GM18505 (cell line): ENCODE data around the gene ST3GAL3.

Experiments used
- ATAC-seq: cut with Tn5 transposase; IDR thresholded peaks from one replicate; pipeline ENCODE4 v1.9.1; 2021; ENCODE audit not compliant: unreplicated experiment
- POLR2A ChIP-seq: IDR thresholded peaks from 4 replicates; pipeline ENCODE4 v1.6.1; 2011; ENCODE audit warnings: borderline replicate concordance; ENCODE audit not compliant: insufficient read depth, insufficient read length; ENCODE audit errors: extremely low read depth

Gene ST3GAL3

DNA sequence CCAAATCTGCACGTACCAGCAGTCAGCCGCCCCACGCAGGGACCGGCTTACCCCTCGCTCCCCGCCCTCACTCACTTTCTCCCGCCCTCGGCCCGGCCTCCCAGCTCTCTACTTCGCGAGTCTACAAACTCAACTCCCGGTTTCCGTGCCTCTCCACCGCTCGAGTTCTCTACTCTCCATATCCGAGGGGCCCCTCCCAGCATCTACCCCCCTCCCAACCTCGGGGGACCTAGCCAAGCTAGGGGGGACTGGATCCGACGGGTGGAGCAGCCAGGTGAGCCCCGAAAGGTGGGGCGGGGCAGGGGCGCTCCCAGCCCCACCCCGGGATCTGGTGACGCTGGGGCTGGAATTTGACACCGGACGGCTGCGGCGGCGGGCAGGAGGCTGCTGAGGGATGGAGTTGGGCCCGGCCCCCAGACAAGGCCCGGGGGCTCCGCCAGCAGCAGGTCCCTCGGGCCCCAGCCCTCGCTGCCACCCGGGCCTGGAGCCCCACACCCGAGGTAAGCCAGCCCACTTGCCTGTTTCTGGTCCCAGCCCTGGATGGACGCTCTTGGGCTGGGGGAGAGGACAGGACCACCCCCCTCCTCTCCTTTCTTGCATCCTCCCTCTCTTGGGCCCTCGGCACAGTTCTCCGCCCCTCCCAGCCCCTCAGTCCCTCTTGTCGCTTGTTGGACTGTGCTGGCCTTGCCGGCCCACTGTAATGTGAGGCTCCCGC lies 226.2 kb downstream of the ST3GAL3 start, which contains the start of gene ARTN:
Gene ARTN, plus strand, starts transcription at position 416 of the 715 bp plus-strand sequence. CDS start 1,856 bp downstream, outside the sequence.
- TF ChIP-seq POLR2A, result no peak
- no peak for ATAC-seq

DNA sequence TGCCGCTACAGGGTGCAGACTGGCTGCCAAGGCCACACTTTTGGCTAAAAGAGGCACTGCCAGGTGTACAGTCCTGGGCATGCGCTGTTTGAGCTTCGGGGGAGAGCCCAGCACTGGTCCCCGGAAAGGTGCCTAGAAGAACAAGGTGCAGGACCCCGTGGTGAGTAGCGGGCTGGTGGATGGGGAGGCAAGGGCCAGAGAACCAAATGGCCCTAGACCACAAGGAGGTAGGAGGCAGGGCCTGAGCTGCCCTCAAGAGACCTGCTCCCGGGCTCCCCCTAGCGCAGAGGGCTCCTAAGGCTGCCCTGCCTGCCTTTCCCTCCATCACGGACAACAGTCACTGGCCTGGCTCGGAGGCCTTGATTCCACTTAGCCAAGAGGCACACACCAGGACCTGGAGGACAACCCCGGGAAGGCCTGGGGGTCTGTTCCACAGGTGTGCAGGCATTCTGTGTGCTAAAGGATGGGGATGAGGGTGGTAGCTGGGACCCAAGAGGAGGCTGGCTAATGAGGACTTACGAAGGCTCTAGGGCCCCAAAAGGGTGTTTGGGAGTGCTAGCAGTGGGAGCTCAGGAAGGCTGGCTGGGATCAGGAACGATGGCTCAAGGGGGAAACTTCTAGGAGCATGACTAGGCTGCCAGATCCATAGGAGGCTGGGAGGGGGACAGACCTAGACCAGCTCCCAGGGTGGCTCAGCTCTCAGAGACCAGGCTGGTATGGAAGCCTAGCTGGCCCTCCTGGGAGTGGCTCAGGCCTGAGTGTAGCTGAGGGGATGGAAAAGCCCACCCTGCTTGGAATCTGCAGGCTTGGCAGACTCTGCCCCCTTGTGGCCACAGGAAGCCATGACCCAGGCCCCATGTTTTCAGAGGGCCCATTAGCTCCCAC lies 227.0 kb downstream of the ST3GAL3 start:
- ATAC-seq, result no peak

DNA sequence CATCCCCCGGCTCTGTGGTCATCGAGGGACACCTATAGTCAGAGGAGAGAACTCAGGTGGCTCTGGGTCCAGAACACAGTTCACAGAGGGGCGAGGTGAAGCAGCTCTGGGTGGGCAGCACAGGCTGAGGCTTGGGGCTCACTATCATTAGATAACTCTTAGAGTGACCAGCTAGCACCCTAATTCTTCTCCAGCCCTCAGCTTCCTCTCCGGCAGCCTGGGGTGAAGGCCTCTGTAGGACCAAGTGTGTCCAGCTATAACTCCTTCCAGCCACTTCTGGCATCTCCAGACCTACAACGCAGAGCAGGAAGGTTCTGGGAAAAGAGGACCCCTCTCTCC lies 227.6 kb downstream of the ST3GAL3 start:
- no peak for ATAC-seq

More for the DNA sequence above, 227.0 kb downstream of the ST3GAL3 start:
- no peak for TF ChIP-seq POLR2A

DNA sequence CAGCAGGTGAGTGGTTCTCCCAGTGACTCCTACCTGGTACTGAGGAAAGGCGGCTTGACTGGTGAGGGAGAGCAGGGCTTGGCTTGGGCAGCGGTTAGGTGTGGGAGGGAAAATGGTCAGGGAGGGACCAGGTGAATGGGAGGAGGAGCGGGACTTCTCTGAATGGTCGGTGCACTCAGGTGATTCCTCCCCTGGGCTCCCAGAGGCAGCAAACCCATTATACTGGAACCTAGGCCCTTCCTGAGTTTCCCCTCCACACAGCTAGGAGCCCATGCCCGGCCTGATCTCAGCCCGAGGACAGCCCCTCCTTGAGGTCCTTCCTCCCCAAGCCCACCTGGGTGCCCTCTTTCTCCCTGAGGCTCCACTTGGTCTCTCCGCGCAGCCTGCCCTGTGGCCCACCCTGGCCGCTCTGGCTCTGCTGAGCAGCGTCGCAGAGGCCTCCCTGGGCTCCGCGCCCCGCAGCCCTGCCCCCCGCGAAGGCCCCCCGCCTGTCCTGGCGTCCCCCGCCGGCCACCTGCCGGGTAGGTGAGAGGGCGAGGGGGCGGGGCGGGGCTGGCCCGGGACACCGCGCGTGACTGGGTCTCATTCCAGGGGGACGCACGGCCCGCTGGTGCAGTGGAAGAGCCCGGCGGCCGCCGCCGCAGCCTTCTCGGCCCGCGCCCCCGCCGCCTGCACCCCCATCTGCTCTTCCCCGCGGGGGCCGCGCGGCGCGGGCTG lies 228.5 kb downstream of the ST3GAL3 start:
- no peak for TF ChIP-seq POLR2A
- no peak for ATAC-seq

More for the DNA sequence above, 227.6 kb downstream of the ST3GAL3 start:
- no peak for TF ChIP-seq POLR2A

DNA sequence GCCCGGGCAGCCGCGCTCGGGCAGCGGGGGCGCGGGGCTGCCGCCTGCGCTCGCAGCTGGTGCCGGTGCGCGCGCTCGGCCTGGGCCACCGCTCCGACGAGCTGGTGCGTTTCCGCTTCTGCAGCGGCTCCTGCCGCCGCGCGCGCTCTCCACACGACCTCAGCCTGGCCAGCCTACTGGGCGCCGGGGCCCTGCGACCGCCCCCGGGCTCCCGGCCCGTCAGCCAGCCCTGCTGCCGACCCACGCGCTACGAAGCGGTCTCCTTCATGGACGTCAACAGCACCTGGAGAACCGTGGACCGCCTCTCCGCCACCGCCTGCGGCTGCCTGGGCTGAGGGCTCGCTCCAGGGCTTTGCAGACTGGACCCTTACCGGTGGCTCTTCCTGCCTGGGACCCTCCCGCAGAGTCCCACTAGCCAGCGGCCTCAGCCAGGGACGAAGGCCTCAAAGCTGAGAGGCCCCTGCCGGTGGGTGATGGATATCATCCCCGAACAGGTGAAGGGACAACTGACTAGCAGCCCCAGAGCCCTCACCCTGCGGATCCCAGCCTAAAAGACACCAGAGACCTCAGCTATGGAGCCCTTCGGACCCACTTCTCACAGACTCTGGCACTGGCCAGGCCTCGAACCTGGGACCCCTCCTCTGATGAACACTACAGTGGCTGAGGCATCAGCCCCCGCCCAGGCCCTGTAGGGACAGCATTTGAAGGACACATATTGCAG lies 229.3 kb downstream of the ST3GAL3 start:
- TF ChIP-seq POLR2A, result no peak
- ATAC-seq, result no peak

DNA sequence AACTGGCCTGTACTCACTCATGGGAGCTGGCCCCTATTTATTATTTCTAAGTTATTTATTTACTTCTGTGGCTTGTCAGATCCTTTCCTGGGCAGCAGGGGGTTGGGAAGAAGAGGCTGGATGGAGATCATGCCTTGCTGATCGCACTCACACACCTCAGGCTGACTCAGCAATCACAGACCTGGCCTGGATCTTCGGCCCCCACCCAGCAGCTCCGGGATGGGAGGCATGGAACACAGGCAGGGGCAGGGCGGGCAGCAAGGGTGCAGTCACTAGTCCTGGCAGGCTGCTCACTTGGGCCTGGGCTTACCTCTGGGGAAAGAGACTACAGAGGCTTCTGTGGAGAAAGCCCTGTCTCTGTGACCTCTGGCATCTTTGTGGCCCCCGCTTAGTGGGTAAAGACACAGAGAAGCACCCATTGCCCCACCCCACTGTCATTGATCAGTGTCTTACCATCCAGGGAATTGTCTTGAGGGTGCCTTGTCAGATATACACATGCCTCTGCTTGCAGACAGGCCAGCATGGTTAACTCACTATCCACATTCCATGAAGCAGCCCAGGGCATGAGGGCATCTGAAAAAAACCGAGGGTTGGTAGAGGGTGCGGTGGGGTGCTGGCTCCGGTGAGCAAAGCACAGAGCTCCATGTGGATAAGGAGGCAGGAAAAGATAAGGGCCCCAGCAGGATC lies 230.0 kb downstream of the ST3GAL3 start:
- no peak for ATAC-seq
- no peak for TF ChIP-seq POLR2A

DNA sequence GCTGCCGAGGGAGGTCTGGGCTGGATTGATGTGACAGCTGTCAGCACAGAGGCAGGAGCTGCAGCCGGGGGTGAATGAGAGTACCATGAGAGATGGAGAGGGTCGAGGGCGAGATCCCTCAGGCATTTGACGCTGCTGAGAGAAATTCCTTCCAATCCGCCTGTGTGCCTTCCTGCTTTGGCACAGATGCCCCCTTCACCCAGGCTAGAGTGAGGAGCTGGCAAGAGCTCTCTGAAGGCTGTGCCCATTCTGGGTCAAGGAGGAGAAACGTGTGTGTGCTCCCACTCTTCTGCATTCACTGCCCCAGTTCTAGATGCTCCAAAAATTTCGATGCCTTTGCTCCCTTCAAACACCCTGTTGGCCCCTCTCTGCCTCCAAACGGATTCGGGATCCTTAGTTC lies 231.0 kb downstream of the ST3GAL3 start:
- ATAC-seq, result no peak
- no peak for TF ChIP-seq POLR2A

DNA sequence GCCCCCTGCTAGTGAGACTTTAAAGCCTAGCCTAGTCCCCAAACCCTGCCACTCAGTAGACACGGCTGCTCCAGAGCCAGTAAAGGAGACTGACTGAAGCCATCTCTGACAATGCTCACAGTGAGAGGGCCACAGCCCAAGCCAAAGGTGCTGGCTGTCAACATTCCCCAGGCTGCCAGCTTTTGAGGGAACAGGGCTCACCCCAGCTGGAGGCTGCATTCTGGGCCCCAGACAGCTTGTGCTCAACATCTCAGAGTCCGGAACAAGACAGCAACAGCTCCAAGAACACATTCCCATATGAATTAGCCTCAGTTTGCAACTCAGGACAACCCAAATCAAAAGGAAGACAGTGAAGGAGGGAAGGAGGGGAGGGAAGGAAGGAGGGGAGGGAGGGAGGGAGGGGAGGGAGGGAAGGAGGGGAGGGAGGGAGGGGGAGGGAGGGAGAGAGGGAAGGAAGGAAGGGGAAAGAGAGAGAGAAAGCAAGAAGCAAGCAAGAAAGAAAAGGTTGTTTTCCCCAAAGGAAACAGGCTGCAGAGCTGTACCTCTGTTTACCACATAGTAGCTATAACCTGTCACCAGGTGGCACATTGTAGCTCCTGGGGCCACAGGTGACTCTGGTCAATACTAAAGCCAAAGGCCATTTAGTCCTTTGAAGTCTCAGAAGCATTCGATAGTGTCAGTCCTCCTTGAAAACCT lies 231.7 kb downstream of the ST3GAL3 start:
- no peak for ATAC-seq
- TF ChIP-seq POLR2A, result no peak

DNA sequence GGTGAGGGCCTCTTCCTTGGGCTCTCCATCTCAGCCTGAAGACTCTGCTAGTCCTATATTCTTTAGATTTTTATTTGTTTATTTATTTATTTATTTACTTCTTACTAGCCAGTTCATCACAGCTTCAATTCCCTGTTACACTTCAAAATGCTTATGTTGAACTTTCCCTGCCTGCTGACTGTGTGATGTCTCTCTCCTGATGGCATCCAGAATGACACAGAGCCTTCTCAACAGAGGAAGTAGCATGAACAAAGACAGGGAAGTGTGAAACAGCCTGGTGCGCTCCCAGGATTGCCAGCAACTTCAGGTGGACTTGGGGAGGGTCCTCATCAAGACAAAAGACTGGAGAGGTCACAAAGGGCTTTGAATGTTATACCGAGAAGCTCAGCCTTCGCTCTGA lies 235.1 kb downstream of the ST3GAL3 start:
- TF ChIP-seq POLR2A, result no peak
- ATAC-seq, result no peak

DNA sequence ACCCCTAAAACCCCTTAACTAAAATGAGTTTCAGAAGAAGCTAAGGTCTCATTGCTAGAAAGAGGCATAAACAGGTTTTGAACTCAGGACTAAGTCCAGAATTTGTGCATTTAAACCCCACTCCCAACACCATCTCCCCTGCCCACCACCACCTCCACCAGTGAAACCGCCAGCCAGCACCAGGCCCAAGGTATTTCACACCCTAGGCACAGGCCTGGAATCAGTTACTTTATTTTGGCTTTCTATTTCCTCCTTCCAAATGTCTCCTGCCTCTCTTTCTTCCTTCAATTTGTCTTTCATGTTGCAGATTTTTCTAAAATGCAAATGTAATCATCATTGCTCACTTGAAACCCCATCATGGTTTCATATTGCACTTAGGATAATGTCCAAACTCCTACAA lies 237.5 kb downstream of the ST3GAL3 start:
- ATAC-seq, result no peak
- no peak for TF ChIP-seq POLR2A

DNA sequence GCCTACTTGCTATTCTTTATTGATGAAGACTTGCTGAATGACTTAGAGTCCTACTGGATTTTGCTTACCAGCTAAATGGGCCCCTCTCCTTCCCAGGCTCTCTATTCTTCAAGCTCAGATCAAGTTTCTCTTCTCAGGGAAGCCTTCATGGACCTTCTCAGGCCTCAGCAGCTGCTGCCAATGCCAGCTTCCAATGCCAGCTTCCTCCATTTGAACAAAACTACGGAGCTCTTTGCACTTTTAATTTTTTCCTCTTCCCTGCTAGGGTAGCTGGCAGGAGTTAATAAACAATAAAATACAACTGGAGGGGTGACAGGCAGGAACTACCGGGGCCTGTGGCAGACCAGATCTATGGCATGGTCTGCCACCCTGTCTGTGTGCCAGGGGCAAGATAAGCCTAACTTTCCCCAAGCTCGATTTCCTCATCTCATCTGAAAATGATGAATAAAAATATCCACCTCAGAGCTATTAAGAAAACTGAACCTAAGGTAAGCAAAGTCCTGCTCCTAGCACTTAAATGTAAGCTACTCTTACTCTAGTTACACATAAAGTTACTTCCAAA lies 238.4 kb downstream of the ST3GAL3 start:
- TF ChIP-seq POLR2A, result no peak
- no peak for ATAC-seq
